HG02571 (cell line): Measurements from ENCODE around the gene TPCN2.
"Not testable (repeated sequence)": the region's sequence is repeated elsewhere in the genome, so short reads cannot be mapped to it uniquely, and the experiment has no call there.

ENCODE experiments used
- ATAC-seq: cut with Tn5 transposase; IDR thresholded peaks from one replicate; pipeline ENCODE4 v1.9.1; 2021; ENCODE audit warnings: mild to moderate bottlenecking, moderate library complexity; ENCODE audit not compliant: unreplicated experiment

TPCN2 gene

DNA sequence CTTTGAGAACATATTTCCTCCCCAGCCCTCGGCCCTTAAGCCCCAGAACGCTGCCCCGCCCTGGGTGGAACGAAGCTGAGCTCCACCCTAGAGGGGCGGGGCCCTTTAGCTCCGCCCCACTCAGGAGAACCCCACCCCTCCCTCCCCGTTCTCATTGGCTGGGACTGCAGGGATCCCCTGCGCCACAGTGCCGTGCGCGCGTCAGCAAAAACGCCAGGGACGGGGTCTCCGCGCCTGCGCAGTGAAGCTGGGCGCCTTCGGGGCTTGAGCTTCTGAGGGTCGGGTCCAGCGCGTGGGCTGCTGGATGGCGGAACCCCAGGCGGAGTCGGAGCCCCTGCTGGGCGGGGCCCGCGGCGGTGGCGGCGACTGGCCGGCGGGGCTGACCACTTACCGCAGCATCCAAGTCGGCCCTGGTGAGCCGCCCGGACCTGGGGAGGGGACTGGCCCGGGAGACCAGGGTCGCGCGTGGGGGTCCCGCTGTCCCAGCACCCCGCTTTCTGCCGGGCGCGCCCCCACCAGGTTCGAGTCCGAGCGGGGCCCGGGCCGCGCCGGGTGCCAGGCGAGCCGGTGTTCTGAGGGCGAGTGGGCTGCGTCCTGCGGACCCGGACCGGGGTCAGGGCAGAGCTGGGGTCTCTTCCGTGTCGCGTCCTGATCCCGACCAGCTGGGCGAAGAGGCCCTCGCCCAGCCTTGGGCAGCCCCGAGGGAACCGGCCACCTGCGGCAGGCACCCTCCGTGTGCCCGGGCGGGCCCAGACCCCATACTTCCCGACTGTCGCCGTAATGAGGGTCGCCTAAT is at the start of gene TPCN2:
TPCN2 (plus strand) TSS at position 239 of the 796 bp plus-strand sequence; CDS start at position 305, 66 bp downstream.
- ATAC-seq = peak; percentile 76

GRCh38 chr11:68999093-68999747 is 49.5 kb upstream of the TPCN2 start:
- no peak for ATAC-seq

DNA sequence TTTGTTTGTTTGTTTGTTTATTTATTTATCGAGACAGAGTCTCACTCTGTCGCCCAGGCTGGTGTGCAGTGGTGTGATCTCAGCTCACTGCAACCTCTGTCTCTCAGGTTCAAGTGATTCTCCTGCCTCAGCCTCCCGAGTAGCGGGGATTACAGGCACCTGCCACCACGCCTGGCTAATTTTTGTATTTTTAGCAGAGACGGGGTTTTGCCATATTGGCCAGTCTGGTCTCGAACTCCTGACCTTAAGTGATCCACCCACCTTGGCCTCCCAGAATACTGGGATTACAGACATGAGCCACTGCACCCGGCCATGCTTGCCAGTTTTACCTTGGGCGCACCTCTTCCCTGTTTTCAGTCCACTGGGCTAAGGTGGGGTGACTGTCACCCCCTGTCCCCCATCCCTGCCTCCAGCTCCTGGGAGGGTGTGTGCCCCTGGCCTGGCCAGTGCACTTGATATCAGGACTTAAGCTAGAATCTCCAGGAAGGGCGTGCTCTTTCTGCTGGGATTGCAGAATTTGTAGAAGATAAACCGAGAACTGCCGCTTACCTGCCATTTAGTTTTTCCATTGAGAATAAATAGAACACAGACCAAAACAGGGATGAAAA is 48.9 kb upstream of the TPCN2 start:
- not testable (repeated sequence) for ATAC-seq

DNA sequence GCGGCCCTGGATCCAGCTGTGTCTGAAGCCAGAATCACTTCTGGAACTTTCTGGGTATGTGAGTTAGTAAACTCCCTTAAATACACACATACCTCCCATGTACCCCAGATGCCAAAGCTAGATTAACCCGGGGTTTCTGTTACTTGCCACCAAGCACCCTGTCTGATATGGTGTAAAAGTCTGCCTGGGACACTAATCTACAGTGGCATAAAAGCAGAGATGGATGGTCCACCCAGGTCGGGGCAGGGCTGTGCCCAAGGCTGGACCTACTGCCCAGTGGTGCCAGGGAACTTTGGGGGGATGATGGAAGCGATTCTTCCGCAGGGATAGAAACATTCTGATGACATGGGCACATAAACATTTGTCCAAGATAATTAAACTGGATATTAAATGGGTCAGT is 48.3 kb upstream of the TPCN2 start:
- no peak for ATAC-seq

GRCh38 chr11:69000831-69001242 is 47.9 kb upstream of the TPCN2 start:
- ATAC-seq = no peak

GRCh38 chr11:69001243-69002081 is 47.3 kb upstream of the TPCN2 start:
- ATAC-seq = no peak

DNA sequence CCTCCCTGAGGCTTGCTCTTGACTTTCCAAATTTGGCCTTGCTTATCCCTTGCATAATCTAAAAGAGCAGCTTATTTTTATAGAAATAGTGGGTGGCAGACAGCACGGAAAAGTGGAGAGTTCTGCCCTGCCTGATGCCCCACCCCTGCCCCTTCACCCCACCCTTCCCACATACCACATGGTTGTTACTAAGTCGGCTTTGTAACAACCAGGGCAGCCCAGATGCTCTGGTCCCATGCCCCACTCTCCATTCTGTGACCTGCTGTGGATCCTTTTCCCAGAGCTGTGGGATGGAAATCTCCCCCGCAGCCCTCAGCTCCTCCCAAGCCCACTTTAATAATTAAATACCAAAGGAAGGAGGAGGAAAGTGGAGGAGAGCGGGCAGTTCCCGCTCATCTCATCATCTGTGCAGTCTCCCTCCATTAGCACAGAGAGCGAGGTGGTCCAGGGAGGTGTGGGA is 46.6 kb upstream of the TPCN2 start:
- no peak for ATAC-seq

DNA sequence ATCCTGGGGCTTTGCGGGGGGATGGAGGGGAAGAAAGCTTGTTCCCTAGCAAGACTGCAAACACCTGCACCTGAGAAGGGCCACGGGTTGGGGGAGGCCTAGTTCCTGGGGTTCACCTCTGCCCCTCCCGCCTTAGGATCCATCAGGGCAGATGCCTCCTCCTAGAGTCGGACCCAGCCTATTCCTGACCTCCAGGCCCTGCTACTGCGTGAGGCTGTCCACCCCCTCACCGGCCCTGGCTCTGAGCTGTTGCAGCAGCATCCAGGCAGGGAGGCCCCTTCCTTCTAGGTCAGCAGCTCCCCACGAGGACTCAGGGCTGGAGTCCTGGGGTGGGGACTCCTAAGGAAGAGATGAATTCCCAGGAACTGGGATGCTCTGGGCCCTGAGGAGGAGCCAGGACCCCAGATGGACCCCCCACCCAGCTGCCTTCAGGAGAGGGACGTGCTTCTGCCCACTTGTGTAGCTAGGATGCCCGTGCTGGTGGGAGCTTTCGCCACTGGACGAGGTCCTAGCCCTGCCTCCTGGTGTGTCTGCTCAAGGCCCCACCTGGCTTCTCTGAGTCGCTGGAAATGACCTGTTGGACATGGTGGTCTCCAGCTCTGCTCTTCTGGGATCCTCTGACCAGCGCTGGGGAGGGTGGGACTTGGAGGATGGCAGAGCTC is 46.0 kb upstream of the TPCN2 start:
- ATAC-seq = no peak

- no peak for ATAC-seq
Observed at GRCh38 chr11:69003301-69003865, 45.3 kb upstream of the TPCN2 start.

GRCh38 chr11:69003866-69004367 is 44.8 kb upstream of the TPCN2 start:
- ATAC-seq = no peak

DNA sequence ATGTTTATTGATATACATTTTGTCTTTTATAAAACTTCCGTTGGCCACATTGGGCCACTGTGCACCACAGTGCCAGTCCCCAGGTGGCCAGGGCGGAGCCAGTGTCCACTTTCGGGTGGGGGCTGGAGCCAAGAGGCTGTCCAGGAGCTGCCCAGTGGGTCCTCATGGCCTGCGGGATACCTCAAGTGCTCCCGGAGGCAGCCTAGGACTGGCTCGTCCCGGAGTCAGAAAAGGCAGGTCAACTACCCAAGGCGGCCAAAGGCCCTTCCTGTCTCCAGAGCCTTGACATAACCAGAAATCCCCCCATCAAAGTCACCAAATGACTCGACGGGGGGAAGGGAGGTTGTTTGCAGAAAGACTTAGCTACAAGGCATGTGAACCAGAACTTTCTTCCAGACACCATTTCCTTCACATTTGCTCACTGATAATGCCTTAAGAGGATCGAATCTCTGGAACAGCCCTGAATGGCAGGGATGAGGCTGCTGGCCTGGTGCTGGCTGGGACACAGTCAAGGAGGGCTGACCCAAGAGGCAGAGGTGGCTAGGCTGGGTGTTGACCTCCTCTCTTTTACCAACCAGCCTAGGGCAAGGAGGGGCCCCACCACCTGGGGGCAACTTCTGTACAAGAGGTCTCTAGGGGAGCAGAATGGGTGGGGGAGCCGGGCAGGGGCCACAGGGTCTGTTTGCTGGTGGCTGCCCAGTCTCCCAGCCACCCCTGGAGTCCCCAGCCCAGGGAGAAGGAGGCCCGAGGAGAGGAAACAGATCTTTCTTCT is 44.1 kb upstream of the TPCN2 start:
- ATAC-seq = no peak

GRCh38 chr11:69005183-69005630 is 43.5 kb upstream of the TPCN2 start:
- ATAC-seq = no peak

DNA sequence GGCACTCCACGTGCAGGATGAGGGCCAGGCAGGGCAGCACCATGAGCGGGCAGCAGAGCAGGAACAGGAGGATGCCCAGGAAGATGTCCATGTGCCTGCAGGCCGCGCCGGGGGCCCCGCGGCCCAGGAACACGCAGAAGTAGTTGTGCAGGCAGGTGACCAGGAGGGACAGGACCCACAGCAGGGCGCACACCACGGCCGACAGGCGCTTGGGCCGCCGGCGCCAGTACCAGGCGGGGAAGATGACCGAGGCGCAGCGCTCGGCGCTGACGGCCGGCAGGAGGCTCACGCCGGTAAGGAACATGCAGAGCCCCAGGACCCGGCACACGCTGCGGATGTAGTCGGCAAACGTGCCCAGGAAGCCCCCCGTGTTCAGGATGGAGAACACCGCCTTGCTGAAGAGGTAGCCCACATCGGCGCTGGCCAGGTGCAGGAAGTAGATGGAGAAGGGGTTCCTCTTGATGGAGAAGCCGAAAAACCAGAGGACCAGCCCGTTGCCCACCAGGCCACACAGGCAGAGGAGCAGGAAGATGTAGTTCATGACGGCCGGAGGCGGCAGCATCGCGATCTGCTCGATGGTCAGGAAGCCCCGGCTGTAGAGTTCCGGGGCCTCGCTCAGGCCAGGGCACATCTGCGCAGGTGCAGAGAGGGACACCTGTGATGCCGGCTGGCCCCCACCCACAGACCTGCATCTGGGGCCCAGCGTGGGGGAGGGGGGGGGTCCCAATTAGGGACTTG is 42.9 kb upstream of the TPCN2 start:
- no peak for ATAC-seq

DNA sequence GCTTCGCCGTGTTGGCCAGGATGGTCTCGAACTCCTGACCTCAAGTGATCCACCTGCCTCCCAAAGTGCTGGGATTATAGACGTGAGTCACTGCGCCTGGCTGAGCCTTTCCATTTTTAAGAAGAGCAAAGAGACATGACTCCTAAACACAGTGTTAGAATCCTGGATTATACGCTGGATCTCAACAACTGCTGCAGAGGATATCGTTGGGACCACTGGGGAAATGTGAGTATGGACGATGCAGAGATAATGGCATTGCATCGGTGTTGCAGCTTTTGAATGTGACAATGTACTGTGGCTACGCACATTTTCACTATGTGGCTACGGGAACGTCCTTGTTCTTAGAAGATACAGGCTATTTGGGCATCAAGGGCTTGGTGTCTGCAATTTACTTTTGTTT is 41.9 kb upstream of the TPCN2 start:
- no peak for ATAC-seq

DNA sequence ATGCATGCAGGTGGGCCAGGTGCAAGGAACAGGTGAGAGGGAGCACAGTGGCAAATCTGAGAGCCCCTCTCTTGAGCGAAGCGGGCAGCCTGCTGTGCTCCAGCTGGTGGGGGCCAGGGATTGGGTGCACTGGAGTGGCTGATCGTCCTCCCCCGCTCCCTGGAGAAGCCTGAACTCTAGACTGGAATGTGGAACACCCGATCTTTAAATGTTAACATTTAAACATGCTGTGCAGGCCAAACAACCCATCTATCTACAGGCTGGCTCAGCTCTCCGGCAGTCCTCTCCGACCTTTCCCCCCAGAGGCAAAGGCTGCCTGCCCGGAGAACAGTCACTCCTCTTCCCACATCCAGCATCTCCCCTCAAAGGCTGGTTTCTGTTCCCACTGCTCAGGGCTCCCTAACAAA is 40.8 kb upstream of the TPCN2 start:
- ATAC-seq = no peak

DNA sequence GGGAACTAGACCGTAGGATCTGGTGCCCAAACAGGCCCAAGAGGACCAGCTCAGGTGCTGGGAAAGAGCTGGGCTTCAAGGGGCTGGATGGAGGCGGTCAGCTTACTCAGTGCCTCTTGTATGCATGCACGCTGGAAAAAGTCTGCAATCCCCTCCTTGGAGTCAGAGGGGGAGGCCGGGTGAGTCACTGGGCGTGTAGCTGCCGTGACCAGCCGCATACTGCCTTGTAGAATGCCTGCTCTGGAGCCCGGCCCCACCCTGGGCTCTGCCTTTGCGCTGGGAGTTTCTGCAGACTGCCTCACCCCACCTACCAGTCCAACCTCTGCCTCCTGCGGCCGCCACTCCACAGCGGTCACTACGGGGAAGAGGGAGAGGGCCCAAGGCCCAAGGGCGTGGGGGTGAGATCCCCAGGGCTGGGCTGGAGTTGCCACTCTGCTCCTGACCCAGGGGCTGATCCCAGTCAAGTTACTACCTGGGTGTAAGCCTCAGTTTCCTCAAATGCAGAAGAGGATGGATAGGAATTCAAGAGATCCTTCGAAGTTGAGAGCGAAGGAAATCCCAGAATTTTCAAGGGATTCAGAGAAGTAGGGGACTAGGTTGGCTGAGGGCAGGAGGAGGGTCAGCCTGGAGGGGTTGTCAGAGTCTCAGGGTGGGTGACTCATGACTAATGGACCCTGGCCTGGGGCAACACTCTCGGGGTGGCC is 39.8 kb upstream of the TPCN2 start:
- ATAC-seq = no peak

DNA sequence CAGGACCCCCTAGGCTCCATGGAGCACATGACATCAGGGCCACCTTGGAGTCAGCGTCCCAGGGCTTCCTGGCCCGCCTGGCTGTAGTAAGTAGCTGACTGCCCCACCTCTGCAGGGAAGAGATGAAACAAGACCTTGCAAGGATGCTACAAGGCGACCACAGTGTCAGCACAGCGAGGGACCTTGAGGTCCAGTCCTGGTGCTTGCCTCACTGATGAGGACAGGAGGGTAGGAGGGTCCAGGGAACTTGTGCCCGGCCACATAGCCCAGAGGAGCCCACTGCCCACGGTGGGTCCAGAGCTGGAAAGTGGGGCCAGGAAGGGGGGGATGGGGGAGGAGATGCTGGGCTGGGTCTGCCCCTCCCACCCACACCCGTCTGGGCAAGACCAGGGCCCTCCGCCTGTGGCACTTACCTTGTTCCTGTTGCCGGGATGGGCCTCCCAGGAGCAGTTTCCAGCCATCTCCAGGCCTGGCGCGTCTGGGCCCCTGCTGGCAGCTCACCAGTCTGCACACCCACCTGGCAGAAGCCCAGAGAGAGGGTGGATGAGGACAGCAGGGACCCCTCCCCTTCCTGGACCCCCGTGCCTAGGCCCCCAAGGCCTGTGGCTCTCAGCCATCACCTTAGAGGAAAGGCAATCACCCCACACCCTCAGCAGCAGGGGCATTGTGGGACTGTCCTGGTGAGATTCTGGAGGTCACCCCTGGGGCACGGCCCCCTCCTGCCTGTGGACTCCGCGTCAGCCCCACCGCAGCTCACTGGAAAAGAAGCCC is 39.1 kb upstream of the TPCN2 start:
- no peak for ATAC-seq
